Measurements from ENCODE around the gene GNAS-AS1. TPM values are rescaled to one million over a fixed set of nuclear protein-coding genes. Genes with fewer than 3 reads are reported as not detected.
A peak's percentile ranks its signal among the peaks of the same experiment; 100 is the strongest.

Gene GNAS-AS1
- total RNA-seq, 6 experiments from 2014 or later, result 1.0 to 1.5 (median 1.3) TPM

GRCh38 chr20:58883241-58883691 is 32.6 kb upstream of the GNAS-AS1 start:
- no peak for TF ChIP-seq CTCF (IDR thresholded peaks at IDR 0.05)
- Mint-ChIP-seq H3K27ac (peak overlapping the region; percentile 45), H3K4me1 (ENCODE audit: low read depth) (peaks cover 21% of the 10 kb centered on the region), H3K4me3 (peak overlapping the region; percentile 62), H3K27me3 (ENCODE audit: insufficient read depth) (peaks cover 9% of the 10 kb centered on the region), H3K36me3 (ENCODE audit: low read depth) (no peaks in the 10 kb centered on the region), H3K9me3 (no peaks in the 10 kb centered on the region)
- DNase-seq, result peak; percentile 60

- Mint-ChIP-seq H3K4me3 (peak overlapping the region; percentile 62), H3K27me3 (ENCODE audit: insufficient read depth) (peaks cover 11% of the 10 kb centered on the region), H3K36me3 (ENCODE audit: low read depth) (no peaks in the 10 kb centered on the region), H3K27ac (peak overlapping the region; percentile 45; the same call in 1 of the 2 replicates), H3K4me1 (ENCODE audit: low read depth) (peaks cover 21% of the 10 kb centered on the region), H3K9me3 (no peaks in the 10 kb centered on the region)
- no peak for DNase-seq
- TF ChIP-seq CTCF (IDR thresholded peaks at IDR 0.05), result no peak
Observed at GRCh38 chr20:58882704-58883089, 32.0 kb upstream of the GNAS-AS1 start.

GRCh38 chr20:58880994-58881752 is 30.5 kb upstream of the GNAS-AS1 start:
- peaks cover 22% of the 10 kb centered on the region for H3K27me3 Mint-ChIP-seq (ENCODE audit: insufficient read depth)
- H3K4me1 Mint-ChIP-seq (ENCODE audit: low read depth), result peaks cover 30% of the 10 kb centered on the region
- peak; percentile 67 for TF ChIP-seq CTCF (IDR thresholded peaks at IDR 0.05)
- no peaks in the 10 kb centered on the region for H3K36me3 Mint-ChIP-seq (ENCODE audit: low read depth)
- H3K27ac Mint-ChIP-seq, result no peak overlapping the region
- no peak overlapping the region for H3K4me3 Mint-ChIP-seq
- DNase-seq, result no peak
- H3K9me3 Mint-ChIP-seq, result no peaks in the 10 kb centered on the region

GRCh38 chr20:58880441-58880840 is 29.7 kb upstream of the GNAS-AS1 start:
- H3K27me3 Mint-ChIP-seq (ENCODE audit: insufficient read depth), result peaks cover 22% of the 10 kb centered on the region
- no peak for TF ChIP-seq CTCF (IDR thresholded peaks at IDR 0.05)
- no peaks in the 10 kb centered on the region for H3K36me3 Mint-ChIP-seq (ENCODE audit: low read depth)
- H3K9me3 Mint-ChIP-seq, result no peaks in the 10 kb centered on the region
- H3K4me1 Mint-ChIP-seq (ENCODE audit: low read depth), result peaks cover 38% of the 10 kb centered on the region
- DNase-seq, result no peak
- no peak overlapping the region for H3K27ac Mint-ChIP-seq
- H3K4me3 Mint-ChIP-seq, result no peak overlapping the region

GRCh38 chr20:58878399-58878798 is 27.7 kb upstream of the GNAS-AS1 start:
- Mint-ChIP-seq H3K9me3 (no peaks in the 10 kb centered on the region), H3K27ac (no peak overlapping the region), H3K27me3 (ENCODE audit: insufficient read depth) (peaks cover 19% of the 10 kb centered on the region), H3K4me3 (no peak overlapping the region), H3K36me3 (ENCODE audit: low read depth) (no peaks in the 10 kb centered on the region), H3K4me1 (ENCODE audit: low read depth) (peaks cover 40% of the 10 kb centered on the region)
- DNase-seq, result no peak
- no peak for TF ChIP-seq CTCF (IDR thresholded peaks at IDR 0.05)
